HG03342 (cell line): ENCODE measurements around the gene PRKACA.

Experiments used
- ATAC-seq: cut with Tn5 transposase; IDR thresholded peaks from one replicate; pipeline ENCODE4 v1.9.1; 2021; ENCODE audit warnings: mild to moderate bottlenecking, moderate library complexity; ENCODE audit not compliant: unreplicated experiment

PRKACA gene

GRCh38 chr19:14096272-14096992 is 21.1 kb downstream of the PRKACA start:
- no peak for ATAC-seq

- no peak for ATAC-seq
These were observed 22.7 kb downstream of the PRKACA start for GRCh38 chr19:14094854-14095253.

- ATAC-seq: no peak
These were observed 24.3 kb downstream of the PRKACA start for GRCh38 chr19:14093117-14093823.

GRCh38 chr19:14091813-14092462 is 25.6 kb downstream of the PRKACA start:
- ATAC-seq: peak; percentile 4

GRCh38 chr19:14091081-14091812 is 26.3 kb downstream of the PRKACA start:
- ATAC-seq: peak; percentile 44

- ATAC-seq: peak; percentile 40
These were observed 27.0 kb downstream of the PRKACA start, which contains the start of gene SAMD1 for GRCh38 chr19:14090509-14091080. Gene SAMD1 (minus strand): TSS chr19:14090751.

- ATAC-seq: peak; percentile 27
These were observed 27.7 kb downstream of the PRKACA start for GRCh38 chr19:14089662-14090508.

- ATAC-seq: no peak
These were observed 28.2 kb downstream of the PRKACA start for GRCh38 chr19:14089412-14089661.

GRCh38 chr19:14088634-14089411 is 28.7 kb downstream of the PRKACA start:
- no peak for ATAC-seq

GRCh38 chr19:14086098-14086497 is 31.5 kb downstream of the PRKACA start:
- no peak for ATAC-seq

GRCh38 chr19:14085309-14085995 is 32.1 kb downstream of the PRKACA start, which contains the start of gene C19orf67:
Gene C19orf67 (minus strand): TSS chr19:14085783. CDS start chr19:14085627, 156 bp downstream.
- no peak for ATAC-seq

GRCh38 chr19:14082675-14082960 is 34.9 kb downstream of the PRKACA start:
- ATAC-seq: no peak

- ATAC-seq: peak; percentile 3
These were observed 35.5 kb downstream of the PRKACA start for GRCh38 chr19:14081797-14082674.

GRCh38 chr19:14080887-14081796 is 36.4 kb downstream of the PRKACA start:
- ATAC-seq: peak; percentile 85

- ATAC-seq: no peak
These were observed 39.2 kb downstream of the PRKACA start for GRCh38 chr19:14078411-14078810.

GRCh38 chr19:14073925-14074838 is 43.4 kb downstream of the PRKACA start:
- no peak for ATAC-seq
